Fibroblast of skin of scalp (primary cell): Measurements from ENCODE around the gene ITPR2.
"Not testable (repeated sequence)": the region's sequence is repeated elsewhere in the genome, so short reads cannot be mapped to it uniquely, and the experiment has no call there.

Experiments used
- DNase-seq: peaks from one replicate; pipeline ENCODE4 v3.0.0-alpha.2; 2013

ITPR2 gene

GRCh38 chr12:26434299-26435068, 398.5 kb downstream of the ITPR2 start:
- DNase-seq = peak; percentile 65

GRCh38 chr12:26433701-26434100, 399.3 kb downstream of the ITPR2 start:
- DNase-seq = not testable (repeated sequence)

- DNase-seq = no peak
These were observed 401.8 kb downstream of the ITPR2 start for GRCh38 chr12:26431211-26431610.

- not testable (repeated sequence) for DNase-seq
These were observed 402.4 kb downstream of the ITPR2 start for GRCh38 chr12:26430596-26430995.

GRCh38 chr12:26429070-26429691, 403.8 kb downstream of the ITPR2 start:
- DNase-seq = no peak

- DNase-seq = peak; percentile 28
These were observed 404.6 kb downstream of the ITPR2 start for GRCh38 chr12:26428420-26428819.

GRCh38 chr12:26426652-26427051, 406.3 kb downstream of the ITPR2 start:
- DNase-seq = no peak

- DNase-seq = peak; percentile 18
These were observed 407.3 kb downstream of the ITPR2 start for GRCh38 chr12:26425587-26426260.

- DNase-seq = no peak
These were observed 410.1 kb downstream of the ITPR2 start for GRCh38 chr12:26422839-26423398.

GRCh38 chr12:26416550-26416949, 416.4 kb downstream of the ITPR2 start:
- no peak for DNase-seq

- no peak for DNase-seq
These were observed 422.3 kb downstream of the ITPR2 start for GRCh38 chr12:26410689-26411088.

GRCh38 chr12:26406813-26407212, 426.2 kb downstream of the ITPR2 start:
- no peak for DNase-seq

GRCh38 chr12:26406391-26406790, 426.6 kb downstream of the ITPR2 start:
- DNase-seq = no peak

- DNase-seq = no peak
These were observed 429.4 kb downstream of the ITPR2 start for GRCh38 chr12:26403601-26404000.

- no peak for DNase-seq
These were observed 430.3 kb downstream of the ITPR2 start for GRCh38 chr12:26402648-26403047.

GRCh38 chr12:26401874-26402273, 431.1 kb downstream of the ITPR2 start:
- DNase-seq = no peak

- DNase-seq = no peak
These were observed 432.4 kb downstream of the ITPR2 start for GRCh38 chr12:26400627-26401026.

- no peak for DNase-seq
These were observed 433.6 kb downstream of the ITPR2 start for GRCh38 chr12:26399381-26399780.

- DNase-seq = no peak
These were observed 436.6 kb downstream of the ITPR2 start for GRCh38 chr12:26396402-26396801.

GRCh38 chr12:26389343-26389742, 443.7 kb downstream of the ITPR2 start:
- no peak for DNase-seq

GRCh38 chr12:26384536-26384935, 448.5 kb downstream of the ITPR2 start:
- DNase-seq = no peak

- DNase-seq = no peak
These were observed 450.0 kb downstream of the ITPR2 start for GRCh38 chr12:26383041-26383440.

- DNase-seq = no peak
These were observed 452.1 kb downstream of the ITPR2 start for GRCh38 chr12:26380897-26381296.
